MM.1S (cell line): ENCODE results near the gene NCAM2.

ENCODE experiments used
- DNase-seq: peaks from one replicate; pipeline ENCODE4 v3.0.0-alpha.2; 2015
- H2AFZ ChIP-seq: fragments of 300-600 bp; sonication (generic); 2 replicates; pipeline ENCODE4 v1.6.0; 2016; ENCODE audit warnings: antibody characterized with exemption, low read length
- H3F3A ChIP-seq: fragments of 300-600 bp; sonication (generic); 2 replicates; pipeline ENCODE4 v1.6.1; 2016; ENCODE audit warnings: mild to moderate bottlenecking, antibody characterized with exemption, low read length, moderate library complexity, mixed read lengths; ENCODE audit not compliant: insufficient read depth
- H3K27ac ChIP-seq: fragments of 300-600 bp; sonication (generic); 2 replicates; pipeline ENCODE4 v1.5.1; 2016; ENCODE audit warnings: mild to moderate bottlenecking, low read length
- H3K27me3 ChIP-seq: fragments of 300-600 bp; sonication (generic); replicated peaks from 2 replicates; pipeline ENCODE4 v1.6.0; 2016; ENCODE audit warnings: low read length; ENCODE audit not compliant: insufficient read depth
- H3K36me3 ChIP-seq: fragments of 300-600 bp; sonication (generic); replicated peaks from 2 replicates; pipeline ENCODE4 v1.6.1; 2016; ENCODE audit warnings: mild to moderate bottlenecking, low read length, mixed read lengths; ENCODE audit not compliant: insufficient read depth
- H3K4me1 ChIP-seq: fragments of 300-600 bp; sonication (generic); 2 replicates; pipeline ENCODE4 v1.6.1; 2016; ENCODE audit warnings: low read length, mixed read lengths
- H3K4me2 ChIP-seq: fragments of 300-600 bp; sonication (generic); 2 replicates; pipeline ENCODE4 v1.6.0; 2016; ENCODE audit warnings: low read depth, low read length
- H3K4me3 ChIP-seq: fragments of 300-600 bp; sonication (generic); 2 replicates; pipeline ENCODE4 v1.5.1; 2016; ENCODE audit warnings: low read length, mixed read lengths
- H3K79me2 ChIP-seq: fragments of 300-600 bp; sonication (generic); 2 replicates; pipeline ENCODE4 v1.6.1; 2016; ENCODE audit warnings: mixed run types, low read length, mixed read lengths
- H3K9ac ChIP-seq: fragments of 300-600 bp; sonication (generic); 2 replicates; pipeline ENCODE4 v1.6.1; 2016; ENCODE audit warnings: low read length, mixed read lengths
- H3K9me2 ChIP-seq: fragments of 300-600 bp; sonication (generic); replicated peaks from 2 replicates; pipeline ENCODE4 v1.6.1; 2016; ENCODE audit warnings: mild to moderate bottlenecking, low read length, mixed read lengths; ENCODE audit not compliant: insufficient read depth
- H3K9me3 ChIP-seq: fragments of 300-600 bp; sonication (generic); replicated peaks from 2 replicates; pipeline ENCODE4 v1.6.1; 2016; ENCODE audit warnings: mild to moderate bottlenecking, low read length, mixed read lengths; ENCODE audit not compliant: insufficient read depth
- H4K20me1 ChIP-seq: fragments of 300-600 bp; sonication (generic); 2 replicates; pipeline ENCODE4 v1.6.1; 2016; ENCODE audit warnings: mild to moderate bottlenecking, low read length, moderate library complexity, mixed read lengths; ENCODE audit not compliant: insufficient read depth
- CTCF ChIP-seq: fragments of 300-600 bp; sonication (generic); IDR thresholded peaks from 2 replicates; pipeline ENCODE4 v1.5.1; 2016; ENCODE audit warnings: antibody characterized with exemption, low read length, mixed read lengths
- EZH2 ChIP-seq: fragments of 300-600 bp; sonication (generic); optimal IDR thresholded peaks from 2 replicates; pipeline ENCODE3; 2017; ENCODE audit warnings: low read depth, mild to moderate bottlenecking, antibody characterized with exemption, low read length, mixed read lengths
- EZH2phosphoT487 ChIP-seq: fragments of 300-600 bp; sonication (generic); IDR thresholded peaks from 2 replicates; pipeline ENCODE4 v1.6.1; 2018; ENCODE audit warnings: antibody characterized with exemption, low read length

Gene NCAM2

GRCh38 chr21:21018821-21019220, 20.6 kb downstream of the NCAM2 start:
- Histone ChIP-seq H3K9ac (no peak overlapping the region), H3K4me3 (no peak overlapping the region), H3K79me2 (no peaks in the 10 kb centered on the region), H3K4me2 (no peak overlapping the region), H4K20me1 (no peaks in the 10 kb centered on the region), H3K9me3 (no peaks in the 10 kb centered on the region), H3K27ac (no peak overlapping the region), H3K4me1 (no peaks in the 10 kb centered on the region), H3K9me2 (no peaks in the 10 kb centered on the region), H3K27me3 (no peaks in the 10 kb centered on the region), H3K36me3 (no peaks in the 10 kb centered on the region), H2AFZ (no peak overlapping the region), H3F3A (no peaks in the 10 kb centered on the region)
- DNase-seq, result no peak
- no peak for TF ChIP-seq EZH2
- no peak for TF ChIP-seq EZH2phosphoT487
- no peak for TF ChIP-seq CTCF

GRCh38 chr21:21019681-21020080, 21.5 kb downstream of the NCAM2 start:
- Histone ChIP-seq H3K4me2 (no peak overlapping the region), H3K27ac (no peak overlapping the region), H3K36me3 (no peaks in the 10 kb centered on the region), H4K20me1 (no peaks in the 10 kb centered on the region), H3F3A (no peaks in the 10 kb centered on the region), H3K9me2 (no peaks in the 10 kb centered on the region), H3K27me3 (no peaks in the 10 kb centered on the region), H3K4me1 (no peaks in the 10 kb centered on the region), H3K9ac (no peak overlapping the region), H2AFZ (no peak overlapping the region), H3K4me3 (no peak overlapping the region), H3K9me3 (no peaks in the 10 kb centered on the region), H3K79me2 (no peaks in the 10 kb centered on the region)
- TF ChIP-seq CTCF (no peak), EZH2 (no peak), EZH2phosphoT487 (no peak)
- no peak for DNase-seq

- no peak overlapping the region for H3K4me3 ChIP-seq
- H3K36me3 ChIP-seq, result no peaks in the 10 kb centered on the region
- no peak overlapping the region for H3K9ac ChIP-seq
- no peaks in the 10 kb centered on the region for H3F3A ChIP-seq
- no peaks in the 10 kb centered on the region for H3K9me2 ChIP-seq
- no peaks in the 10 kb centered on the region for H4K20me1 ChIP-seq
- no peaks in the 10 kb centered on the region for H3K9me3 ChIP-seq
- DNase-seq, result no peak
- no peak overlapping the region for H3K4me2 ChIP-seq
- H3K27me3 ChIP-seq, result no peaks in the 10 kb centered on the region
- no peaks in the 10 kb centered on the region for H3K4me1 ChIP-seq
- no peaks in the 10 kb centered on the region for H3K79me2 ChIP-seq
- H2AFZ ChIP-seq, result no peak overlapping the region
- no peak overlapping the region for H3K27ac ChIP-seq
- TF ChIP-seq CTCF (no peak), EZH2phosphoT487 (no peak), EZH2 (no peak)
These were observed 27.5 kb downstream of the NCAM2 start for GRCh38 chr21:21025742-21026141.
